ENCODE data around the gene PDF. TPM values are rescaled to one million over a fixed set of nuclear protein-coding genes. Genes with fewer than 3 reads are reported as not detected.

The PDF gene
- total RNA-seq, 4 donors from 2014 or later = 17.7 to 23.3 (median 18.9) TPM

DNA sequence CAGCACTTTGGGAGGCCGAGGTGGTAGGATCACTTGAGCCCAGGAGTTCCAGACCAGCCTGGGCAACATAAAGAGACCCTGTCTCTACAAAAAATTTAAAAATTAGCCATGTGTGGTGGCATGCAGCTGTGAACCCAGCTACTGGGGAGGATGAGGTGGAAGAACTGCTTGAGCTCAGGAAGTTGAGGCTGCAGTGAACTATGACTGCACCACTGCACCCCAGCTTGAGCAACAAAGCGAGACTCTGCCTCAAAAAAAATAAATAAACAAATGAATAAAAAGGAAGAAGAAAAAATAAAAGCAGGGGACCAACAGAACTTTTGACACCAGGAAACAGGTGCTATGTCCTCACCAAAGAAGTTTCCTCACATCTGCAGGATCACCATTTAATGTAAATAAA, 41.2 kb upstream of the PDF start:
- Histone ChIP-seq H3K4me3 (no peak overlapping the region), H3K9me3 (no peaks in the 10 kb centered on the region), H3K4me1 (peaks cover 0 to 17% (median 4%) of the 10 kb centered on the region in 4 donors), H3K27ac (peak overlapping the region in 1 of 4 donors; percentile 59), H3K27me3 (no peaks in the 10 kb centered on the region), H3K36me3 (peaks cover 0 to 60% (median 4%) of the 10 kb centered on the region in 3 donors)
- peak in 2 of 3 donors; percentile 58 to 65 for DNase-seq
- TF ChIP-seq, protein P1, sequence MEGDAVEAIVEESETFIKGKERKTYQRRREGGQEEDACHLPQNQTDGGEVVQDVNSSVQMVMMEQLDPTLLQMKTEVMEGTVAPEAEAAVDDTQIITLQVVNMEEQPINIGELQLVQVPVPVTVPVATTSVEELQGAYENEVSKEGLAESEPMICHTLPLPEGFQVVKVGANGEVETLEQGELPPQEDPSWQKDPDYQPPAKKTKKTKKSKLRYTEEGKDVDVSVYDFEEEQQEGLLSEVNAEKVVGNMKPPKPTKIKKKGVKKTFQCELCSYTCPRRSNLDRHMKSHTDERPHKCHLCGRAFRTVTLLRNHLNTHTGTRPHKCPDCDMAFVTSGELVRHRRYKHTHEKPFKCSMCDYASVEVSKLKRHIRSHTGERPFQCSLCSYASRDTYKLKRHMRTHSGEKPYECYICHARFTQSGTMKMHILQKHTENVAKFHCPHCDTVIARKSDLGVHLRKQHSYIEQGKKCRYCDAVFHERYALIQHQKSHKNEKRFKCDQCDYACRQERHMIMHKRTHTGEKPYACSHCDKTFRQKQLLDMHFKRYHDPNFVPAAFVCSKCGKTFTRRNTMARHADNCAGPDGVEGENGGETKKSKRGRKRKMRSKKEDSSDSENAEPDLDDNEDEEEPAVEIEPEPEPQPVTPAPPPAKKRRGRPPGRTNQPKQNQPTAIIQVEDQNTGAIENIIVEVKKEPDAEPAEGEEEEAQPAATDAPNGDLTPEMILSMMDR (IDR thresholded peaks at IDR 0.05) = no peak
- TF ChIP-seq POLR2A (IDR thresholded peaks at IDR 0.05) = no peak

DNA sequence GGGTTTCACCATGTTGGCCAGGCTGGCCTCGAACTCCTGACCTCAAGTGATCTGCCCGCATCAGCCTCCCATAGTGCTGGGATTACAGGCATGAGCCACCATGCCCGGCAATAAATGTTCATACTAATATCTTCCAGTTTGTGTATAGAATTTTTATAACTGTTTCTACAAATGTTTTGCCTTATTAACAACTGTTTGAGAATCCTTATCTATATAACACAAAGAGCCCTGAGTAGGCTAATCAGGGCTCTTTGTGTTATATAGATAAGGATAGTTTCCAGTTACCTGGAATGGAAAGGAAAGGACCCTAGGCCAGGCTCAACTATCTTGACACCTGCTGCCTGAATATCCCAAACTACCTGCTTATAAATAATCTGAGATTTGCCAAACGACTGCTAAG, 38.5 kb upstream of the PDF start:
- H3K36me3 ChIP-seq = peaks cover 0 to 87% (median 4%) of the 10 kb centered on the region in 3 donors
- peaks cover 0 to 12% (median 4%) of the 10 kb centered on the region in 4 donors for H3K4me1 ChIP-seq

DNA sequence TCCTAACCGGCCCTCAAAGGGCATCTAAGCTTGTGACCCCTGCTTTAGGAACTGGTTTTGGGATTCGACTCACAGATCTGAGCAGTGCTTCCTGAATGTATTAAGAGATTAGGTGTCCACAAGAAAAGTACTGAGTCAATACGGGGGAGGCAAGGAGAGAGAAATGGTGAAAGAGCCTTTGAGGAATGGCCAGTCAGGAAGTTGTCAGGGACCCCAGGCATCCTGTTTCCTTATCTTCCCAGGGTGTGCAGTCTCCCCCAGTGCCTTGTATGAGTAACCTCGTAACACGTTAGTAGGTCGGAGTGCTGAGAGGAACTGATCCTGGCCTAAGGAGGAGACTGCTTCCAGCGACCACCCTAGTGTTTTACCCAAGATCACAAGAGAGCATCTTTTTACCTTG, 37.6 kb upstream of the PDF start:
- DNase-seq = peak in 1 of 3 donors; percentile 18
- Histone ChIP-seq H3K27me3 (no peaks in the 10 kb centered on the region), H3K9me3 (no peaks in the 10 kb centered on the region), H3K4me3 (no peak overlapping the region), H3K27ac (no peak overlapping the region), H3K4me1 (peaks cover 0 to 8% (median 2%) of the 10 kb centered on the region in 4 donors), H3K36me3 (peaks cover 0 to 94% (median 4%) of the 10 kb centered on the region in 3 donors)
- TF ChIP-seq, protein P1 (IDR thresholded peaks at IDR 0.05) = no peak
- no peak for TF ChIP-seq POLR2A (IDR thresholded peaks at IDR 0.05)

More for the DNA sequence above, 38.5 kb upstream of the PDF start:
- TF ChIP-seq, protein P1 (IDR thresholded peaks at IDR 0.05) = no peak
- no peak for TF ChIP-seq POLR2A (IDR thresholded peaks at IDR 0.05)
- H3K4me3 ChIP-seq = no peak overlapping the region
- H3K27me3 ChIP-seq = no peaks in the 10 kb centered on the region
- DNase-seq = no peak
- H3K9me3 ChIP-seq = no peaks in the 10 kb centered on the region
- H3K27ac ChIP-seq = no peak overlapping the region

DNA sequence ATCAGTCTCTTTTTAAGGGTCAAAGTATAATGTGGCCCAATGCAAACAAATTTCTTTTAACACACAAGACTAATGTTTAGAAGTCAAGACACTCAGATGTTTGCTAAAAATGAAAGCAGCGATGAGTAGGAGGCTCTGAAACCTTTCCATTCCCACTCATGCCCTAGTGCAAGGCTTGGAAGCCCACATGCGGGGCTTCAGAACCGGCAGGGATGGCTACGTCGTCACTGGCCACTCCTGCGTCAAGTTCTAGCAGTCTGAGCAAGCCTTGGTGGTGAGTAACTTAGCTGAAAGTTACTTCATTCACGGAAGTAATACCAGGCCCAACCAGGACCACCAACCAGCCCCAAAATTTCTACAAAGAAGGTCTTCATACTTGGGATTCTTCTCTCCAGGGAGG, 36.0 kb upstream of the PDF start:
- Histone ChIP-seq H3K4me3 (no peak overlapping the region), H3K9me3 (no peaks in the 10 kb centered on the region), H3K36me3 (peaks cover 0 to 85% (median 4%) of the 10 kb centered on the region in 3 donors), H3K27ac (no peak overlapping the region), H3K27me3 (no peaks in the 10 kb centered on the region), H3K4me1 (no peaks in the 10 kb centered on the region)
- TF ChIP-seq, protein P1 (IDR thresholded peaks at IDR 0.05) = no peak
- TF ChIP-seq POLR2A (IDR thresholded peaks at IDR 0.05) = no peak
- DNase-seq = no peak

DNA sequence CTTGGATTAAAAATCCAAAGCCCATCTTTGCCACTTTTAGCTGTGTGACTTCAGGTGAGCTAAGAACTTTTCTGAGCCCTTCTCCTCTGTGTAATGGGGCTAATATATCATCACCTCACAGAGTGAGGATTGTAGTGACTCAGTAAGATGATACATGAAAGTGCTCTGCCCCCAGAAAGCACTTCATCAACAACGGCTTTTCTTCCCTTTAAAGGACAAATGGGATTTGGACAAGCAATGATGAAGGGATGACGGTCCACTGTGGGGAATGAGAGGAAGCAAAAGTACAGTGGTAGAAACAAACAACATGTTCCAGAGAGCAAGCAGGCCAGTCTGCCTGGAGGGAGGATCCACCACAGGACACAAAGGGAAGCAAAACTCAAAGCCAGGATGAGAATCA, 35.5 kb upstream of the PDF start:
- H3K9me3 ChIP-seq = no peaks in the 10 kb centered on the region
- no peak overlapping the region for H3K27ac ChIP-seq
- H3K4me3 ChIP-seq = no peak overlapping the region
- TF ChIP-seq, protein P1 (IDR thresholded peaks at IDR 0.05) = no peak
- no peak for TF ChIP-seq POLR2A (IDR thresholded peaks at IDR 0.05)
- no peak for DNase-seq
- no peaks in the 10 kb centered on the region for H3K4me1 ChIP-seq
- peaks cover 0 to 84% (median 4%) of the 10 kb centered on the region in 3 donors for H3K36me3 ChIP-seq
- no peaks in the 10 kb centered on the region for H3K27me3 ChIP-seq

DNA sequence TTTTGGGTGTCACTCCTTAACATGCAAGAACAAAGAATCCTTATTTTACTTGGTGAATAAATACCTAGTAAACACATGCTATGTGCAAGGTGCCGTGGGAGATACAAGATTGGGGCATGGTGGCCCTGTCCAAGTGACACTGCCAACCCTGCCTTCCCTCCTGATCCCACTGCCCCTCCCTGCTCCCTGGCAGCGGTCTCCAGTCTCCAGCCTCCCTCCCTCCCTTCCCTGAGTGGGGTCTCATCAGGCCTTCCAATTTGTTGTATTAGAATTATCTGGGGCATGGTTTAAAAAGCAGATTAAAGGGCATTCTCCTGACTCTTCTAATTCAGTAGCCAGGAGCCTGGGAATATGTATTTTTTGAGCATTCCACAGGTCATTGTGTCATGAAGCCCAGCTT, 33.7 kb upstream of the PDF start:
- TF ChIP-seq, protein P1 (IDR thresholded peaks at IDR 0.05) = no peak
- TF ChIP-seq POLR2A (IDR thresholded peaks at IDR 0.05) = no peak
- no peak overlapping the region for H3K4me3 ChIP-seq
- H3K4me1 ChIP-seq = no peaks in the 10 kb centered on the region
- no peaks in the 10 kb centered on the region for H3K27me3 ChIP-seq
- H3K36me3 ChIP-seq = peaks cover 0 to 76% (median 0%) of the 10 kb centered on the region in 3 donors
- no peaks in the 10 kb centered on the region for H3K9me3 ChIP-seq
- no peak for DNase-seq
- no peak overlapping the region for H3K27ac ChIP-seq

All from Peyer's patch (tissue), 4 donors.